HG03280 (cell line): ENCODE measurements around the gene TTYH1.

ENCODE experiments used
- ATAC-seq: cut with Tn5 transposase; IDR thresholded peaks from one replicate; pipeline ENCODE4 v1.9.1; 2021; ENCODE audit warnings: mild to moderate bottlenecking, moderate library complexity; ENCODE audit not compliant: unreplicated experiment

TTYH1 gene

DNA sequence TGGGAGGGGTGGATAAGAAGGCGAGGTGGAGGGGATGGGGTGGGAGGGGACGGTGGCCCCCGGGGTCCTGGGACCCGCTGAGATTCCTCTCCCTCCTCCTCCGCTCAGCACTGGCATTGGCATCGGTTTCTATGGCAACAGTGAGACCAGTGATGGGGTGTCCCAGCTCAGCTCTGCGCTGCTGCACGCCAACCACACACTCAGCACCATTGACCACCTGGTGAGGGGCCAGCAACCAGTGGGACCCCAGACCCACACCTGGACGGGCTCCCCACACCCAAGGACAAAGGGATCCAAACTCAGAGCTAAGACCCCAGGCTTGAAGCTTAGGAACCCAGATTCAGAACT lies 5.9 kb downstream of the TTYH1 start:
- ATAC-seq = no peak

GRCh38 chr19:54421521-54421920 lies 6.3 kb downstream of the TTYH1 start:
- ATAC-seq = no peak

DNA sequence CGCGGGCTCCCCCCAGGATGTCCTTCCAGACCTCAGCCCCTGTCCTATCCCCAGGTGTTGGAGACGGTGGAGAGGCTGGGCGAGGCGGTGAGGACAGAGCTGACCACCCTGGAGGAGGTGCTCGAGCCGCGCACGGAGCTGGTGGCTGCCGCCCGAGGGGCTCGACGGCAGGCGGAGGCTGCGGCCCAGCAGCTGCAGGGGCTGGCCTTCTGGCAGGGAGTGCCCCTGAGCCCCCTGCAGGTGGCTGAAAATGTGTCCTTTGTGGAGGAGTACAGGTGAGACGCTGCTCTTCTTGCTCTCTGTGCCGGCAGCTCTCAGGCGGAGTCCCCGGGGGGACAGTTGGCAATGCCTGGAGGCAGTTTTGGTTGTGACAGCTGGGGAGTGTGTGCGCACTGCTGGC lies 6.9 kb downstream of the TTYH1 start:
- no peak for ATAC-seq

- ATAC-seq = no peak
Measured at GRCh38 chr19:54424201-54424600, 8.9 kb downstream of the TTYH1 start.

- ATAC-seq = no peak
Measured at GRCh38 chr19:54424660-54425381, 9.6 kb downstream of the TTYH1 start.

DNA sequence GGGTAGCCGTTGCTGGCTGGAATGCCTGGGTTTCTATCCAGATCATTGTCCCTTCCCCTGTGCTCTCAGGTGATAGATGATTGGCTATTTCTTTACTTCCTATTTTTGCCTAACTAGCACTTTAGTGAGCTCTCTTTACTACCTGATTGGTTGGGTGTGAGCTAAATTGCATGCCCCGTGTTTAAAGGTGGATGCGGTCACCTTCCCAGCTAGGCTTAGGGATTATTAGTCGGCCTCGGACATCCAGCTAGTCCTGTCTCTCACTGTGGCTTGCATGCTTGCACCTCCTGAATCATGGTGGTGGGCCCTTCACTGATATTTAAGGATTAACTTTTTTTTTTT lies 10.1 kb downstream of the TTYH1 start:
- ATAC-seq = no peak

DNA sequence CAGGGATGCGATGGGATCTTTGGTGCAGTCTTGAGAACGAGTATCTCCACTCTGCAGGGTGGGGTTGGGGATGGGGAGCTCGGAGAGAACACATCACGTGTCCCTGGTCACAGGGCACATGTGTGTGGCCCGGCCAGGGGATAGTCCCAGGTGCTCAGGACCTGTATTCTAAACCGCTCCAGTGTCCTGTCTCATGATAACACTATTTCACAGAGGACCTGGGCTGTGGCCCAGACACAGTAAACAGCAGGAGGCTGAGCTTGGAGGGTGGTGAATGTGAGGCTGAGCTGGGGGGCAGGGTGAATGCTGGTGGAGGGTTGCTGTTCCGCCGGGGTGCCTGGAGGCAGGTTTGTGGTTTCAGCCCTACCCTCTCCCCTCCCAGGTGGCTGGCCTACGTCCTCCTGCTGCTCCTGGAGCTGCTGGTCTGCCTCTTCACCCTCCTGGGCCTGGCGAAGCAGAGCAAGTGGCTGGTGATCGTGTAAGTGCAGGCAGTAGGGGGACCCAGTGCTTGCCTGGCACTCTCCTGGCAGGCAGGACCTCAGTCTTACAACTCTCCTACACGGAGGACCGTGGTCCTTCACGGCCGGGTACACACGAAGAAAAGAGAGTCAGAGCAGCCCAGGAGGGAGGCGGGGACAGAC lies 11.1 kb downstream of the TTYH1 start:
- ATAC-seq = no peak

DNA sequence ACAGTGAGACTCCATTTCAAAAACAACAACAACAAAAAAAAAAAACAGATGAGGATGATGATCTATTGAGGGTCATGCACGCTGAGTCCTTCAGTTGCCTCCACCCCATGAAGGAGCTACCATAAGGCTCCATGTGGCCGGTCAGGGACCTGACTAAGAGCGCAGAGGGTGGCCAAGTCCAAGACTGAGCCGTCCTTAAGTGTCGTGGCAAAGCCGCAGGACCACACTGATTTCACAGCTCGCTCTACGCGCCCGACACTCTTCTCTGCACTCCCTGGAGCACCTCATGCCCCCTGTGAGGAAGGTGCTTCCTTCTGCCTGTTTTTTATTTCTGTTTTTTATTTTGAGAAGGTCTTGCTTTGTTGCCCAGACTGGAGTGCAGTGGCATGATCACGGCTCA lies 12.3 kb downstream of the TTYH1 start:
- no peak for ATAC-seq

DNA sequence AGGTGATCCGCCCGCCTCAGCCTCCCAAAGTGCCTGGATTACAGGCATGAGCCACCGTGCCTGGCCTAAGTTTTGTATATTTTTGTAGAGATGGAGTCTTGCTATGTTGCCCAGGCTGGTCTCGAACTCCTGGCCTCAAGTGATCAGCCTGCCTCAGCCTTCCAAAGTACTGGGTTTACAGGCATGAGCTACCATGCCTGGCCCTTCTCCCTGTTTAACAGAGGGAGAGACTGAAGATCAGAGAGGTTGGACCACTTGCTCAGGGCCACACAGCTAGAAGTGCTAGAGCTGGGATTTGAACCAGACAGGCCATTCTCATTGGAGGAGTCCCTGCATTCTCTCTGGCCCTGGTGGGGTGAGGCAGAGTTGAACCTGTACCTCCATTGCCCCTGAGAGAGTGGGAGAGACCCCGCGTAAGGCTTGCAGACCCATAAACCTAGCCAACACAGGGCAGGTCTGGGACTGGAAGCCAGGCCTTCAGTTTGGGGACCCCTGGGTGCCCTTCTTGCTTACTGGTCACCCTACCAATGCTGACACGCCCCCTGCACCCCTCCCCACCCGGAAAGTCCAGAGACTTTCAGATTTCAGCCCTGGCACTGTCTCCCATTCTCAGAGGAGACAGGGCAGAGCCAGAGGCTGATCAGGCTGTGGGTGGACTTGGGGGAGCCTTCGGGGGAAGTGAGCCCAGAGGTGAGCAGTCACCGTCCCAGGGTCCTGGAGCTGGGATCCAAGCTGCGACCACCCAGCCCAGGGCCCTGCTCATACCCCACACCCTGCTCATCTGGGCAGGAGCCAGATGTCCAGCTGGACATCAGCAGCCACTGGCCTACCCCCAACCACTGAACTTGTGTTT lies 13.3 kb downstream of the TTYH1 start:
- ATAC-seq = no peak

DNA sequence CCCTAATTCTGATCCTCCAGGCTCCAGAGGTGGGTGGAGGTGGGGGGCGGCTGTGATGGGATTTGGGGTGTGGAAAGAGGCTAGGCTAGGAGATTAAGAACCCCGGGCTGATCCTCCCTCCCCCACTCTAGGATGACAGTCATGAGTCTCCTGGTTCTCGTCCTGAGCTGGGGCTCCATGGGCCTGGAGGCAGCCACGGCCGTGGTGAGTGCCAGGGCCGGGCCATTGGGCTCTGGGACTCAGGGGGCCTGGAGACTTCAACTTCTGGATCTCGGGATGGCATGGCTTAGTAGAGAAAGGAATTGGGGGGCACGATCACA lies 13.9 kb downstream of the TTYH1 start:
- ATAC-seq = no peak

- no peak for ATAC-seq
Measured at GRCh38 chr19:54429545-54430227, 14.4 kb downstream of the TTYH1 start.

DNA sequence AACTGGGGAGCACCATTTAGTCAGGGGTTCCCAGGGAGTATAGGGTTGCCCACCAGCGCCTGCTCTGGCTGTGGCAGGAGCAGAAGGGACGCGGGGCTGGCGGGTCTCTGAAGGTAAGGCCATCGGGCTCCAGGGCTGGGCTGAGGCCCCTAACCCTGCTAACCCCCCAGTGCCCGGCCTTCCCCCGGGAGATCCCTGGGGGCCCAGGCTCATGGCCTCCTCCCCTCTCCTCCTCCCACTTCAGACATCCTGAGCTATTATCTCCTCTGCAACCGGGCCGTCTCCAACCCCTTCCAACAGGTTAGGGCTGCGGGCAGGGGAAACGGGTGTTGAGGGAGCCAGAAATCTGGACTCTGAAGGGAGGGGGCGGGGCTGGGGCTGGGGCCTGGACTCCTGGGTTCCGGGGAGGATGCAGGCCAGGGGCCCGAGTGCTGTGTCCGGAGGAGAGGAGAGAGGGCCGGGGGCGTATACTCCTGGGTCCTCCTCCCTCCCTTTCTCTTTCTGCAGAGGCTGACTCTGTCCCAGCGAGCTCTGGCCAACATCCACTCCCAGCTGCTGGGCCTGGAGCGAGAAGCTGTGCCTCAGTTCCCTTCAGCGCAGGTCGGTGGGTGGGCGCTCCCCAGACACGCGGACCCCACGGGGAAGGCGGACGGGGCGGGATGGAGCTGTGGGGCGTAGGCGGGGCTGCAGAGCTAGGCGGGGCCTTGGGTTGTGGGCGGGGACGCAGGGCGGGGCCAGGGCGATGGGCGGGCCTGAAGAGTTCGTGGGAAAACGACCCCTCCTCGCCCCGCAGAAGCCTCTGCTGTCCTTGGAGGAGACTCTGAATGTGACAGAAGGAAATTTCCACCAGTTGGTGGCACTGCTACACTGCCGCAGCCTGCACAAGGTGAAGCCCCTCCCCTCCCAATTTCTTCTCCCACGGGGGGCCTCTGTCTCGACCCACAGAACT lies 15.3 kb downstream of the TTYH1 start:
- ATAC-seq = no peak

DNA sequence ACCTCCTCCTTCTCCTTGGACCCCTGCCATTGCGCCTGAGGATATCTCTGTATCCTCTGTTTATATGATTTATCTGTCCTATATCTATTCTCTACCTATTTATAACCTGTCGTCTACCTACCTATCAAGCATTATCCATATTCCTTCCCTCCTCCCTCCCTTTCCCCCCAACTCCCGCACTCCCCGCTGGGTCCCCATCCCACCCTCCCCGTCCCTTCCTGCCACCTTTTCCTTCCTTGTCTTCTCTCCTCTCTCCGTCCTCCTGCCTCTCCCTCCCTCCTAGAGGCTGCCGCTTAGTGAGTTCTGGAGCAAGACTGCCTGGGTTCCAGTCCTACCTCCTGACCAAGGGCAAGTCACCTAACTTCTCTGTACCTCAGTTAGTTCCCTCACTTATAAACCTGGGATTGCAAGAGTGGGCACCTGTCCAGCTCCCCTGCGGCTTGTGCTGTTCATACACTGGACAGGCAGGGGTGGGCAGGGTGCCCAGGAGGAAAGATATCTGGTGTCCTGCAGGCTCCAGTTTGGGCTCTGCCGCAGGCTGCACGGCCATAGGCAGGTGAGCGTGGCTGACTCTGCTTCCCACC lies 16.1 kb downstream of the TTYH1 start:
- no peak for ATAC-seq

DNA sequence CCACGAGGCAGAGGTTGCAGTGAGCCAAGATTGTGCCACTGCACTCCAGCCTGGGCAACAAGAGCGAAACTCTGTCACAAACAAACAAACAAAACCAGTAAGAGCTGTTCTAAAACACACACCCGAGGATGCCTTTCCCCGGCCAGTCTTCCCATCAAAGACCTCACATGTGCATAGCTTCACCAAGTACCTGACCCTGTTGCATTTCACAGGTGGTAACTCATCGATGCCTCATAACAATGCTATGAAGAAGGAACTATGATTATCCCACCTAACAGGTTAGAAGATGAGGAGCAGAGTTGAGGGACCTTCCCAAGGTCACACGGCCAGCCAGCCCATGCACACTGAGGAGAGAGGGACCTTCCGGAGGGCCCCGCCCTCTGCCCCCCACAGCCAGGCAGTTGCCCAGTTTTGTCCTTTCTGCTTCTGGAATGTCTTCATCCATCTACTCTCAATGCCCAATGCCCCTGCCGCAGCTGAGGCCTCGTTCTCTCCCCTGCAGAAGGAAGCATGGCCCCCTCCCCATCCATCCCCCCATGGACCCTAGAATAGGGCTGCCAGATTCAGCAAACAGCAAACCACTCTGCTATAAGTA lies 17.0 kb downstream of the TTYH1 start:
- ATAC-seq = no peak

DNA sequence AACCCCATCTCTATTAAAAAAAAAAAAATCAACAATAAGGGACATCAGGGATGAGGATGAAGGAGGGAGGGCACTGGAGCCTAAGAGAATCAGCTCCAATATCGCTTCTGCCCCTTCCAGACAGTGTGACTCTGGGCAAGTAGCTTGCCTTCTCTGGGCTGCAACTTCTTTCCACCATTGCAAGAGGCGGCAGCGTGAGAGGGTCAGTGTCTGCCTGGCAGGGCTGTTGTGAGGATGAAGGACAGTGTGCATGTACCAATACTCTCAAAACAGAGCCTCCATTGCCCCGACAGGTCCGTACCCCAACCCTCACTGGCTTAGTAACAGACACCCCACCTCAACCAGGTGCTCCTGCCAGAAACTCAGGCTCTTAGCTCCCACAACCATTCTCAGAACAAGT lies 18.4 kb downstream of the TTYH1 start:
- ATAC-seq = no peak

DNA sequence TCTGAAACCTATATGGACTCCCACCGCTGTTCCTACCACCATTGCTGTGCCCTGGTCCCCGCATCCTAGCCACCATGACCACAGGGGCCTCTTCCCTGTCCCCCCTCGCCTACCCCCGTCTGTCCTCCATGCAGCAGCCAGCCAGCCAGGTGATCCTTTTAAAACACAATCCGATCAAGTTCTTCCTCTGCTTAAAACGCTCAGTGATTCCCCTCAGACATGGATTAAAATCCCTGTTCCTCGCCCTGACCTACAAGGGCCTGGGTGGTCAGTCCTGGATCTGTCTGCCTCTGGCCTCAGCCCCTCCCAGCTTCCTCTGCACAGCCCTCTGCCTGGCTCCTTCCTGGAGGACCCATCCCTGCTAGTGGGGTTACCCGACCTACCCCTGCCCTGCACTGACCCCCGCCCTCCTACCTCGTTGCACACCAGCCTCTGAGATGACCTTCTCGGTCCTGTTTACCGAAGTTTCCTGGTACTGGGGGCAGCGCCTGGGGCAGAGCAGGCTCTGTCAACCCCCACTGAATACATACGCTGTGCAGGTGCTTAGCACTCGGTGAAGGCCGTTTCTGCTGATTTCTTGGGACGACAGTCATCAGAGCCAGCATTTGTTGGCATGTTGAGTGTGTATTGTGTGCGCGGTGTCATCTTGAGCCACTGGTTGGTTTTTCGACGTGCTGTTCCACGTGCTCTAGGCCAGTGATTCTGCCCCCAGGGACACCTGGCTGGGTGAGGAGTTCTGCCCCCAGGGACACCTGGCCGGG lies 19.0 kb downstream of the TTYH1 start:
- no peak for ATAC-seq

- no peak for ATAC-seq
Measured at GRCh38 chr19:54434873-54435214, 19.6 kb downstream of the TTYH1 start.

DNA sequence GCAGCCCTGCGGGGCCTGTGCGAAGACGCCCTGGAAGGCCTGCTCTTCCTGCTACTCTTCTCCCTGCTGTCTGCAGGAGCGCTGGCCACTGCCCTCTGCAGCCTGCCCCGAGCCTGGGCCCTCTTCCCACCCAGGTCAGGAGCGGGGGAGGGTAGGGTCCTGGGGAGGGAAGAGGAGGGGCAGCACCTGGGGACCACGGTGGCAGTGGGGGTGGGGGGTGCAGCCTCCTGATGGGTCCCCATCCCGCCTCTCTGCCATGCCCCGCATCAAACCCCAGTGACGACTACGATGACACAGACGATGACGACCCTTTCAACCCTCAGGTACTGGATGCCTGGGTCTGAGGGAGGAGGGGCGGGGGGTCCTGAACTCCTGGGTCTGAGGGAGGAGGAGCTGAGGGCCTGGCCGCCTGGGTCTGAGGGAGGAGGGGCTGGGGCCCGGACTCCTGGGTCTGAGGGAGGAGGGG lies 20.3 kb downstream of the TTYH1 start:
- no peak for ATAC-seq

GRCh38 chr19:54436031-54436523 lies 20.8 kb downstream of the TTYH1 start:
- ATAC-seq = no peak
